ENCODE measurements around the gene OLFM1.

The OLFM1 gene

DNA sequence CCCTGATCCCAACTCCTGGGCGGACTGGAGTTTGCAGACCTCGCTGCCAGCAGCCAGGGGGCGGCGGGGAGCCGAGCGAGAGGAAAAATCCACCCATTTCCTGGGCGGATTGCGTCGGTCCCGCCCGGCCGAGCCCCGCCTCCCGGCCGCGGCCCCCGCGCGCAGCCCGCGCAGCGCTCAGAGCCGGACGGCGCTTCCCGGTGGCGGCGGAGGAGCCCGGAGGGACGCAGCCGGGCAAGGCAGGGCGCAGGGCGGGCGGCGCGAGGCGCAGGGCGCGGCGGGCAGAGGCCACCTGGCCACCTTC, at the start of gene OLFM1:
Gene OLFM1 (plus strand): TSS at position 180 of the 304 bp plus-strand sequence. CDS start 322 bp downstream, outside the sequence.
- DNase-seq (ENCODE audit: low spot score): peak; percentile 65

DNA sequence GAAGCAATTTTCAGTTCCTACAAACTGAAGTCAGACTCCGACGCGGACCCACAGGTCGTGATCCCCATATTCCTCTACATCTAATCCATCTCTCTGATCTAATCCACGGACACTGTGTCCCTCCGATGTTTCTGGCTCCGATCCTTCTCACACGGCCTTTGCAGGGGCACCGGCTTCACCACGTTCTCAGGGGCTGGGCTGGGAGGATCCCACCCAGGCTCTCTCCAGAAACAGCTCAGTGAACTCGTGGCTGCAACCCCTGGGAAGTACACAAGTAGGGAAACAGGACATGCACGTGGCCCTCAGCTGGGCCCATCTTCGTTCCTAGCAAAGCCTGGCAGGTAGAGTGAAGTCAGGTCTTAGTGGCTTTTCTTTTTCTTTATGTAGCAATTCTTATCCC, 49.1 kb upstream of the OLFM1 start:
- no peak for DNase-seq (ENCODE audit: low spot score)

DNA sequence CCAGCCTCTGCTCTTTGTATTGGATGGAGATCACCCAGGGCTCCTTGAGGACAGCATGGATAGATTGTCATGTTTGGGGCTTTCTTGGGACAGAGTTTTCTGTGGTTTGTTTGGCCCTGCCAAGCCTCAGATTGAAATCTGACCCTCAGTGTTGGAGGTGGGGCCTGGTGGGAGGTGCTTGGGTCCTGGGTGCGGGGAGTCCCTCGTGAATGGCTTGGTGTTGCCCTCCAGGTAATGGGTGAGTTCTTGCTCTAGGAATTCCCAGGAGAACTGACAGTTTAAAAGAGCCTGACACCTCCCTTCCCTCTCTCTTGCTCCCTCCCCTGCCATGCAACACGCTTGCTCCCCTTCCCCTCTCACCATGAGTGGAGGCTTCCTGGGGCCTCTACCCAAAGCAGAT, 48.6 kb upstream of the OLFM1 start:
- no peak for DNase-seq (ENCODE audit: low spot score)

DNA sequence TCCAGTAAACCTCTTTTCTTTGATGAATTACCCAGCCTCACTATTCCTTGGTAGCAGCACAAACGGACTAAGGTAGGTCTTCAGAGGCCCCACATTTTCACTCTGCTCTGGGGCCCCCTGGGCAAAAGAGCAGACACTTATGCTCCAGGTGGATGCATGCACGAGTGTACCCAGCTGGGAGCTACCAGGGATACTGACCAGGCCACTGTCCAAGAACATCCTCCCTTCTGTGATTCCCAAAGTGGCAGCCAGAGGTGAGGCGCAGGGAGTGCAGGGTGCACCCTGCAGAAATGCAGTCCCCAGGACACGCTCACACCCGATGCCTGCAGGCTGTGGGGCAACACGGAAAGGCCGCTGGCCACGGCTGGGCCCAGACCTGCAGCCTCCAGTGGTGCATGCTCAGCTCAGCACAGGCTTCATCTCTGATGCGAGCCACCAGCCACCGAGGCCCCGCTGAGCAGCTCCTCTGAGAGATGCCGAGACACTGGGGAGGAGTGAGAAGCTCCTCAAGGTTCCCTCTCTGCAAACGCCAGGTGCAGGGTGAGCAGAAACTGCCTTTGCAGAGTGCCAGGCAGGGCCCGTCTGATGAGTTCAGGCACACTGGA, 48.1 kb upstream of the OLFM1 start:
- DNase-seq (ENCODE audit: low spot score): no peak

DNA sequence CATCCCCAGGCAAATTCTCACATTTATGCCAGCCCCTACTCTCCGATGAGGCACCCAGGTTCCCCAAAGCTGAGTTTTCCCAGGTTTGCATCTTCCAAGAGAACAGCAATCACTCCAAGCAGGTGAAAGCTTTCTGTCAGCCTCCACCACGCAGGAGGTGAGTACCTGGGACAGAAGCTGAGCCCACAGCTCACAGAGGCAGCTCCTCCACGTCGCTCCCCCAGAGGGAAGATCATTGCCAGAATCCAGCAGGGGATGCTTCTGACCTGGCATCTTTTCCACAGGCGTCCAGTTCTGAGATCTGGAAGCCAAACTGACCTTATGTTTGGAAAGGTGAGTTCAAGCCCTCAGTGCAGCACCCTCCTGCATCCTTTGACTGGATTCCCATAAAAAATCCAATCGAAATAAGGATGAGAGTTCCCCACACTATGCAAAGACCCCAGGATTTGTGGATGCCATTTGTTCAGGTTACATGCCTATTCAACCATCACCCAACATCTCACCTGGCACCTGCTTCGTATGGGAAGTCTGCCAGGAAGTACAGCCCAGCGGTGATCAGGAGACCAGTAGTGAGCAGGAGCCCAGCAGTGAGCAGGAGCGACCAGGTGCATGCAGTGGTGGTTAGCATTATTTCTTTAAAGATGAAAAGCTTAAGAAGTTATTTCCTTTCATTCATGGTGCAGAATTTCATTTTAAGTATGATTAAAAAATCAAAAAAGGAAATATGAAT, 47.4 kb upstream of the OLFM1 start:
- DNase-seq (ENCODE audit: low spot score): no peak

DNA sequence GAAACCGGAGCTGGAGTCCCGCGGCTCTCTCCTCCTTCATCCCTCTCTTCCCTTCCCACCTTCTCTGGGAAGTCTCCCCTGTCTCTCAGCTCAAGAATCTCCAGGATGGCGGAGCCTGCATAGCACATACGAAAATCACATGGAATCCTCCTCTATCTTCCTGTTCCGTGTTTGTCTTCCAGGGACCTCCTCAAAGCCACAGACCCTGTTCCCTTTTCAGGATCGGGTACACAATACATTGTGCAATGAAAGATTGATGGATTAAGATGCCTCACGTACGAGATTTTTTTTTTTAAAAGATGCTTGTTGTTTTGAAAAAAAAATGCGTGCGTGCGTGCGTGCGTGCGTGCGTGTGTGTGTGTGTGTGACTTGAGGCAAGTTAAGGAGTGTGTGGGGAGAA, 46.6 kb upstream of the OLFM1 start:
- DNase-seq (ENCODE audit: low spot score): no peak

DNA sequence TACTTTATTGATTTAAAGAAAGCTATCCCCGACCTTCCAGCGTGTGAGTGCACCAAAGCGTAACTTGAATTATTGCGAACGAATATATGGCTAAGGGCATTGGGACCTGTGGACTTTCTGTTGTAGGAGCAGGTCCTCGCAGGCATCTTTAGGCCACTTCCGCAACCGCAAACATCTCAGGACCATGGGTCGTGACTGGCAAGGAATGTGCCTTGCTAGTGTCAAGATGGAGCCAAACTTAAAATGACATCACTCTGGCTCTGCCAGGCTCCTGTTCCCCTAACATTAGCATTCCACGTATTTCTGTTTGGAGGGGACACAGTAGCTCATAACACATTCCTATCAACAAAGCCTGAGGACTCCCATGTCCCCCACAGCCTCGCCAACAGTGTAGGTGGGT, 44.1 kb upstream of the OLFM1 start:
- DNase-seq (ENCODE audit: low spot score): no peak

DNA sequence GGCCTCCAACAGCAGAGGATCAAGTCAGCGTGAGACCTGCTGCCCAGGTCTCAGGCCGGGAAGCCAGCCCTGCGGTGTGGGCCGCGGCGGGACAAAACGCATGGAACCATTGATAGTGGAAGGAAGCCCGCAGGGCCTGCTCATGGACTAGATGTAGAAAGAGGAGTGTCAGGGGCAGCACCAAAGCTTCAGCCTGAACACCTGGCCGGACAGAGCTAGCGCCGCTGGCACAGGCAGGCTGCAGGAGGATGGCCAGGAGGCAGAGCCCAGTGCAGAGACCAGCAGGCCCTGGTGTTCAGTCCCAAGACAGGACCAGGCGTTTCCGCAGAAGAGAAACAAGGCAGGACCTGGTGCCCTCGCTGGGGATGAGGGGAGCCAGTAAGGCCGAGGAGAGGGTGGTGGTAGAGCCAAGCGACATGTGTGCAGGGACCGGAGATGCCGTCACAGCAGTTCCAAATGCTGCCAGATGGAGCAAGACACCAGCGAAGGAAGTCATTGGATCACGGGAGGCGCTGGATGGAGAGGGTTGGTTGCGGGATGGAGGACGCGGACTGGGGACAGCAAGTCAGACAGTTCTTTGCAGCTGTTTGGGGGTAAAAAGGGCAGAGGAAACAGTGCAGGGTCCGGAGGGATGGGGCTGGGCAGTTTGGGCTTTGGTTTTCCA, 42.1 kb upstream of the OLFM1 start:
- no peak for DNase-seq (ENCODE audit: low spot score)

DNA sequence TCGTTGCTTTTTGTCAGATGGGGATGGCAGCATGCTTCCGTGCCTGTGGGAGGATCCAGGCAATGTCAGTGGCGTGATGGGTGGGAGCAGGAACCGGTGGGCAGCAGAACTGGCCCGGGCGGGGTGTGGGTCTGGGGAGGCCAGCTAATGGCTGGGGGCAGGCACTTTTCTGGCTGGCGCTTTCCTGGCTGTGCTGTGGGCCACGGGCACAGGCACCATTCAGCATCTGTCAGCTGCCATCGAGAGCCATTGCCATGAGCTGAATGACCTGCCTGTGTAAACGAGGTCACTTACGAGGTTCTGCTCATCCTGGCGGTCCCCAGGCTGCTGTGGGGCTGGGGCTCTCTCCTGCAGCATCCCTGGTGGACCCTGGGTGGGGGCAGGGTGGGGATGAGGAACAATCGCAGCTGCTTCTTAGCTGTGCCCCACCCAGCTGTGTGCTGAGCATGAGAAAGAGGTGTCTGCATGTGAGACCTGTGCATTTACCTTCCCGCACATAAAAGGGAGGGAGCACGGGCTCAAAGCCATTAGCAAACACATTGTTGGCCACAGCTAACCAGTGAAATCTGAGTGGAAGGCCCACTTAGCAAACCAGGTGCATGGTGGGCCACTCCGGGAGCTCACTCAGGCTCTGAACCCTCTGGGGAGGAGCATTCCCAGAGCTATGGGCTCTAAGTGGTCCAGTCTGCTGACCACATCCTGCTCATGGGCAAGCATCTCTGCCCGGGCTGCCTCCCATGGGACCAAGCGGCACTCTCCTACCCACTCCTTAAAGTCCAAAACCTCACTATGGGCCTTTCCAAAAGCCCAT, 41.3 kb upstream of the OLFM1 start:
- no peak for DNase-seq (ENCODE audit: low spot score)

DNA sequence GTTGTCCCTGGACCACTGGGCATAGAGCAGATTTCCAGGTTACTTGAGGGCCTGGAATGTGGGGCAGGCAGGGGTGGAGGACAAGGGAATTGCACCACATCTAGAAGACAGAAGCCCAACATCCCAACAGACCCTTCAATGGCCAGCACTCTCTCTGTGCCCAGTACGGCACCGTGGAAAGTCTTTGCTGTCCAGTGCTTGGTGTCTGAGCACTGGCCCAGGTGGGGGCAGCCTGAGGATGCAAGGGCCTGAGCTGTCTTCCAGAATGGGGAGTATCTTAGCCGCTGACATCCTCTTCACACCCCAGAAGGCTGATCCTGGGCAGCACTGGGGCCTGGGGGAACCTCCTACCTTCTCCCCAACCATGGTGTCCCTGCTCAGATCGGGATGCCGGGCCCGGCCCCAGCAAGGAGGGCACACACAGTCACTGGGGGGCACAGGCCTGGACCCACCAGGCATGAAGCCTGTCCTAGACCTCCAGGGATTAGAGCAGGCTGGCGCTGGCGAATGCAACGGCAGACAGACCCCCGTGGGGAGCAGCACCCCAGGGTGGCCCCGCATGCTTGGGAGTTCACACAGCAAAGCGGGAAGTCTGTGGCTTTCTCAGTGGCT, 40.6 kb upstream of the OLFM1 start:
- no peak for DNase-seq (ENCODE audit: low spot score)

DNA sequence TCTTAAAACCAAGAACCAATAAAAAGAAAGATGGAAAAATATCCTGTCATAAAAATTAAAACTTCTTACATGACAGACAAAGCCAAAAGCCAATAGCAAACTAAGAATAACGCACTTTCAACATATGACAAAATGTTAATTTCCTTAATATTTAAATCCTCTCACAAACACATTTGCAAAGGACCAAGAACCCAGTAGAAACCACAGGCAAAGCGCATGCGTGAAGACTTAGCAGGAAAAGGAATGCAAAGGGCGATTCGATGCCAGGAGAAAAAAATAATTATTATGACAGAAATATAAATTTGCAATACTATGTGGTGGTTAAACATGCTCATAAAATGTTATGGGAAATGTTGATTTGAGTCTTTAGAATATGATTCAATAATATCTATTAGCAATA, 39.9 kb upstream of the OLFM1 start:
- DNase-seq (ENCODE audit: low spot score): no peak

DNA sequence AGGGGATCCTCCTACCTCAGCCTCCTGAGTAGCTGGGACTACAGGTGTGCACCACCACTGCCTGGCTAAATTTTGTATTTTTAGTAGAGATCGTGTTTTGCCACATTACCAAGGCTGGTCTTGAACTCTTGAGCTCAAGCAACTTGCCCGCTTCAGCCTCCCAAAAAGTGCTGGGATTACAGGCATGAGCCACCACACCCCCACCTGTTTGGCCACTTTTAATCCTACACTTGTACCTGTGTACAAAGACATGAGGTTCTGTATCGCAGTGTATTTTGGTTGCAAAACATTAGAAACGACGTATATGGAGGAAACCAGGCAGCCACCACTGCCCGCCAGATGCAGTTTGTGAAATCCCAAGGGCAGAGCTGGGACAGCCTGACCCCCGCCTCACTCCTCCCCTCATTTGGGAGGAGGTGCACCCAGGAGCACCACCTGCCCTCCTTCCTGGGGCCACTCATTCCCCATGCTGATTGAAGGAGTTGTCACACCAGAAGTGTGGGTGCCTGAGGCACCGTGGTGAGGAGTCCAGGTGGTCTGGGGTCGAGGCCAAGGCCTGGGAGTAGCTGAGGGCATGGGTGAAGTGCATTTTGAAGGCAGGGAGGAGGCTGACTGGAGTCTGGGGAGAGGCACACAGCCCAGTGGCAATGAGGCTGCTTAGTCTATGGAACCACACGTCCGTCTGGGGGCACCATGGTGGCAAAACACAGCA, 39.3 kb upstream of the OLFM1 start:
- no peak for DNase-seq (ENCODE audit: low spot score)

DNA sequence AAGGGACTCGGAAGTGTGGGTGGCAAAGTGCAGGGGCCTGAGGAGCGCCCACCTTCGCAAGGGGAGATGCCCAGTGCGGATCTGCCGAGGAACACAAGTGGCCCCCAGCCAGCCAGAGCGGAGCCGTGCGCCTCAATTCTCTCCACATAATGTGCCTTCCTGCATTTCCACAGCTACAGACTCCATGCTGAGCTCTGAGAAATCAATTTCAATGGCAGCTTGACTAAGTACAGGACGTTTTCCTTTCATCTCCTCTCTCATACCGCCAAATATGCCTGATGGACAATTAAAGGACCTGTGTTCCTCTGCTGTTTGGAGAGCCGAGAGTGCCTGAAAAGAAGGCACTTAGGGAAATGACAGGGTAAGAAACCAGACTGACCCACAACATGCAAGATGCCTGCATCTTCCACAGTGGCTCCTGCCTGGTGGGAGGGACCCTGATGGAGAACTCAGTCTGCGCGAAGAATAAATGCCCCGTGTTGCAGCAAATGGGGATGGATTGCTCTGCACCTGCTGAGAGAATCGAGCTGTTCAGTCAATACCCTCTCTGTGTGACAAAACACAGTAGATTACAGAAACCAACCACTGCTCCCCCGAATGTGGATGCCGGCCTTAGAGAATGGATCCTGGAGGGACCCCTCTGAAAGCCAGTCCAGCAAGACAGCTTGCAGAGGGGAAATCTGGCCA, 38.6 kb upstream of the OLFM1 start:
- DNase-seq (ENCODE audit: low spot score): no peak

DNA sequence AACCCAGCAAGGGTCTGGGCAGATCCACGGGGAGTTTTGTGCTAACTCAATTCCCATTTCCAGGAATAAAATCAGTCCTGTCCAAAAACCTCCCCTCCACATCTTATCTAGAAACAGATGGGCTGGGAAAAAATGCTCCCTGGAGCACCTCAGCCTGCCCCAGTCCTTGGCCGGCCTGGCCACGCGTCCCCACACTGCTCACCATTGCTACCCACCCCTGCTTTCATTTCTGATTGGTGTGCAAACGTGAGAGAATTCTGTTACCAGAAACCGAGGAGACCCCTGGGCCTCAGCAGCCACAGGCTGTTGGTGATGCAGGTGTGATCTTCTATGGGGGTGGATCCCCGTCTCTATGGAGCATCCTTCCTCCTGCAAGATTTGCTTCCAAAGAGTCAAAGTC, 38.0 kb upstream of the OLFM1 start:
- DNase-seq (ENCODE audit: low spot score): no peak

DNA sequence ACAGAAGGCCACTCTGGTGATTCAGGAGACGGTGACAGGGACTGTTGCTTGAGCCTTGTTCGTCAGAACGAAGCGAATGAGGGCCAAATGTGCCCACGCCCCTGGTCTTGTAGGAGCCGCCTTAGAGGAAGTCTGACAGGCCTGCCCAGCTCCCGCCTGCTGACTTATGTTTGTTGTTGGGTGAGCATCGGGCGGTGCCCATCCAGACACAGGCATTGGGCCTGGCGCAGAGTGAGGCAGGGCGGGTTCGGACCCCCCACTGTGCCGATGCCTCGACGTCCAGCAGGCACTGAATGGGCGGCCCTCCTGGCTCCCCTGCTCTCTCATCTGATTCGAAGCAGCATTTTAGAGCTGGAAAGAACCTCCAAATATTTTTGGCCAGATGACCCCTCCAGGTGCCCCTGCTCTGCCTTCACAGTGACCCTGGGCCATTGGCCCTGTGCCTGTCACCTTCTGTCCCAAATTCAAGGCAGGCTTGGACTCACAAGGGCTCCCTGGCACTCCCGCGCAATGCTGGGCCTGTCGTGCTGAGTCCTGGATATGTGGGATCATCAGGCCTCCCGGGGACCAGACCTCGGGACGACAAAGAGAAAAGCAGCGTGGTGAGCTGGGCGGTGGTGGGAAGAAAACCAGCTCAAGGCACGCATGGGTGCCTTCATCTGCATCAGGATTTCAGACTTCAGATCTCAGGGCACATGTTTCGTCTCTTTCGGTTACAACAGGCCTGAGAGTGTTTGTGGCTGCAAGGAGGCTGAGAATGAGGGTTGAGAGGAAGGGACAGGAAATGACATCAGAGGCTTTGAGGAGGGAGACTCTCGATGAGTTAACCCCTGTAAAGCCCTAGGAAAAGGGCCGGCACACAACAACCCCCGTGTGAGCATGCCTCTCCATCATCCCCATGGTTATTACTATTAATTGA, 37.1 kb upstream of the OLFM1 start:
- no peak for DNase-seq (ENCODE audit: low spot score)

DNA sequence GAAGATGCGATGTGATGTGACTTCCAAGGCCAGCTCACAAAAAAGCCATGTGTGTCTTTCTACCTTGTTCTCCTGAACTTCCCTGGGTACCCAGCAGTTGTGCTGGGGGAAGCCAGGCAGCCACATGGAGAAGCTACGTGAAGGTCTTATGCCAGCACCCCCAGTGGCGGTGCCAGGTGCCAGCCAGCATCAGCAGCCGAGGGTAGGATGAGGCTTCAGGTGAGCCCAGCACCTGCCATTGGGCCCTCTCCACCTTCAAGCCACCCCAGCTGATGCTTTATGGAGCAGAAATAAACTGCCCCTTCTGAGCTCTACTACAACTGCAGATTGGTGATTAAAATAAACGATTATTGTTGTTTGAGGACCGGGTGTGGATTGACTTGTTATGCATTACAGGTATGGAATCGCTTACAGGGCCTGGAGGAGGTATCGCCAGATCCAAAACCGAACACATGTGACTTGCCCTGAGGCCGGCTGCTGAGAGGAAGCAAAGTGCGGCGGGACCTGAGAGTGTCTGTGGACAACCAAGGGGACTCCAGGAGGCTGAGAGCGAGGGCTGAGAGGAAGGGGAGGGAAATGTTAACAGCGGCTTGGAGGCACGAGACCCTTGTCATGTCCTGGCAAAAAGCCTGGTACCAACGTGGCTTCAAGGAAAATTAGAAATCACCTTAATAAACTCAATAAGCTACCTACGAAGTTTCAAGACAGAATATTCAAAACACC, 36.0 kb upstream of the OLFM1 start:
- DNase-seq (ENCODE audit: low spot score): no peak

DNA sequence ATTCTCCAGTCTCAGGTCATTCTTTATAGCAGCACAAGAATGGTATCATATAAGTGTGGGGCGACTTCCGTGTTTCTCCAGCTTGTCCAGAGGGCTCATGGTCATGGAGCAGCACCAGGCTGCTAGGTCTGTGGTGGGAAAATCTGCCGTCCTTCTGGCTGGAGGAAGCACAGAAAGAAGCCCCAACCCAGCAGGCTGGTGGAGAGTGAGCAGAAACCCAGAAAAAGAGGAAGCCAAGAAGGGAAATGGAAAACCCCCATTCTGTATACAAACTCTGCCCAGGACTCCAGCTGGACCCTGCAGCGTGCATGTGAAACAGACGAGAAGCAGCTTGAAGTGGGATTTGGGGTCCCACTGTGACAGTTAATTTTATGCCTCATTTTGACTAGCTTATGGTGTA, 34.3 kb upstream of the OLFM1 start:
- no peak for DNase-seq (ENCODE audit: low spot score)

DNA sequence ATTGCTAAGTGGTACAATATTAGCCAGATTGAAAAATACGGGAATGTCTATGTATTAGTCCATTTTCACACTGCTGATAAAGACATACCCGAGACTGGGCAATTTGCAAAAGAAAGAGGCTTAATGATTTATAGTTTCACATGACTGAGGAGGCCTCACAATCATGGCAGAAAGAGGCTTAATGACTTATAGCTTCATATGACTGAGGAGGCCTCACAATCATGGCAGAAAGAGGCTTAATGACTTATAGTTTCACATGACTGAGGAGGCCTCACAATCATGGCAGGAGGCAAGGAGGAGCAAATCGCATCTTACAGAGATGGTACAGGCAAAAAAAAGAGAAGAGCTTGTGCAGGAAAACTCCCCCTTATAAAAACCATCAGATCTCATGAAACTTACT, 32.3 kb upstream of the OLFM1 start:
- no peak for DNase-seq (ENCODE audit: low spot score)

DNA sequence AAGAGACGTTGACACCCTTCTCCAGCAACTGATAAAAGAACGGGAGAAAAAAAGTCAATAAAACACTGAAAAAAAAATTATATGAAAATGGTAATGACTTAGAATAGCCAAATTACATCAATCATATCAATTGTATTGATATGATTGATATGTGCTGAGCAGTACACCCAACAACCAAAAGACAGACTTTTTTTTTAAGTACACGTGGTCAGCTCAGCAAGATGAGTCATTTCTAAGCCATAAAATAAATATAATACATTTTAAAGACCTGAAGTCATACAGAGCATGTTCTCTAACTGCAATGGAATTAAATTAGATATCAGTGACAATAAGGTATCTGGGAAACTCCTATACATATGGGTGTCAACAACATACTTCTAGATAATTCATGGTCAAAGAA, 30.9 kb upstream of the OLFM1 start:
- DNase-seq (ENCODE audit: low spot score): no peak

All from kidney tubule cell (primary cell).